HUES6 (cell line): Measurements from ENCODE around the gene ENAH.

Source experiments
- H3K27ac ChIP-seq: 2 replicates; pipeline ENCODE4 v1.7.0; 2013; ENCODE audit warnings: low read depth, mild to moderate bottlenecking, low read length, inconsistent platforms
- H3K27me3 ChIP-seq: 2 replicates; pipeline ENCODE4 v1.6.1; 2013; ENCODE audit warnings: low read length; ENCODE audit not compliant: control insufficient read depth, insufficient read depth
- H3K36me3 ChIP-seq: 2 replicates; pipeline ENCODE4 v1.6.1; 2013; ENCODE audit warnings: low read length; ENCODE audit not compliant: control insufficient read depth, insufficient read depth
- H3K4me1 ChIP-seq: 2 replicates; pipeline ENCODE4 v1.6.1; 2013; ENCODE audit warnings: low read length; ENCODE audit not compliant: control insufficient read depth, insufficient read depth
- H3K4me3 ChIP-seq: 2 replicates; pipeline ENCODE4 v1.5.1; 2013; ENCODE audit warnings: low read depth, low read length
- H3K9ac ChIP-seq: one replicate; pipeline ENCODE4 v1.6.1; 2013; ENCODE audit warnings: mild to moderate bottlenecking, low read length
- H3K9me3 ChIP-seq: 2 replicates; pipeline ENCODE4 v1.6.1; 2013; ENCODE audit warnings: low read depth, low read length; ENCODE audit not compliant: control insufficient read depth, insufficient read depth

Gene ENAH

DNA sequence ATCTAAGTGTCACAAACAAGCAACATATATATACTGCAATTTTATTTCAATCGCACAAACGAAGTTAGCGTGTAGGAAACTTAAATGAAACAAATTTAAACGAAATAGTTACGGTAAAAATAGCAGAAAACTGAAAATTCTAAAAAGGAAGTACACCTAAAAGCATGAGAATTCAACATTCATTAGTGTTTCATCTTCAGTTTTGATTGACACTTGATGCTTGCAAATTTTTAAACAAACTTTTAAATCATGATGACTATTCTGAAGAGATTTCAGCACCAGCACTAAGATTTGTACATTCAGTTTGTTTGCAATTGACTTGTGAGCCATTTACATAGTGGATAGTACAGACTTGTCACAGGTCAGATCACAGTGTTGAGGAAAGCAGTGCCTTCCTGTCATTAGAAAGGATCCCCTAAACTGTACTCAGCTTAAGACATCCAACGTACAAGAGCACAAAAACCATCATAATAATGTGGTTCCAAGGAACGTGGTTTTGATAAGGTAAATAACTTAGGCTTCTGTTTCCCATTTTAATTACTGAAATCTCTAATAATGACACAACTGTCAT lies 158.0 kb downstream of the ENAH start:
- no peak overlapping the region for H3K4me3 ChIP-seq

GRCh38 chr1:225493591-225494246 lies 159.2 kb downstream of the ENAH start:
- no peak overlapping the region for H3K27ac ChIP-seq
- no peaks in the 10 kb centered on the region for H3K27me3 ChIP-seq
- H3K36me3 ChIP-seq, result peaks cover 33% of the 10 kb centered on the region
- no peak overlapping the region for H3K4me3 ChIP-seq
- no peaks in the 10 kb centered on the region for H3K4me1 ChIP-seq
- no peaks in the 10 kb centered on the region for H3K9me3 ChIP-seq
- no peak overlapping the region for H3K9ac ChIP-seq

More for the DNA sequence above, 158.0 kb downstream of the ENAH start:
- no peaks in the 10 kb centered on the region for H3K27me3 ChIP-seq
- no peak overlapping the region for H3K27ac ChIP-seq
- H3K4me1 ChIP-seq, result no peaks in the 10 kb centered on the region
- no peaks in the 10 kb centered on the region for H3K9me3 ChIP-seq
- peaks cover 35% of the 10 kb centered on the region for H3K36me3 ChIP-seq
- no peak overlapping the region for H3K9ac ChIP-seq

GRCh38 chr1:225488676-225489075 lies 164.2 kb downstream of the ENAH start:
- H3K27me3 ChIP-seq, result no peaks in the 10 kb centered on the region
- H3K4me3 ChIP-seq, result no peak overlapping the region
- H3K36me3 ChIP-seq, result no peaks in the 10 kb centered on the region
- H3K4me1 ChIP-seq, result peaks cover 3% of the 10 kb centered on the region; the same call in 1 of the 2 replicates
- no peaks in the 10 kb centered on the region for H3K9me3 ChIP-seq
- H3K9ac ChIP-seq, result no peak overlapping the region
- no peak overlapping the region for H3K27ac ChIP-seq

- H3K36me3 ChIP-seq, result no peaks in the 10 kb centered on the region
- H3K4me1 ChIP-seq, result peaks cover 7% of the 10 kb centered on the region; the same call in 1 of the 2 replicates
- no peak overlapping the region for H3K9ac ChIP-seq
- H3K4me3 ChIP-seq, result no peak overlapping the region
- H3K27me3 ChIP-seq, result no peaks in the 10 kb centered on the region
- no peaks in the 10 kb centered on the region for H3K9me3 ChIP-seq
- no peak overlapping the region for H3K27ac ChIP-seq
Observed at GRCh38 chr1:225486856-225487255, 166.1 kb downstream of the ENAH start.

DNA sequence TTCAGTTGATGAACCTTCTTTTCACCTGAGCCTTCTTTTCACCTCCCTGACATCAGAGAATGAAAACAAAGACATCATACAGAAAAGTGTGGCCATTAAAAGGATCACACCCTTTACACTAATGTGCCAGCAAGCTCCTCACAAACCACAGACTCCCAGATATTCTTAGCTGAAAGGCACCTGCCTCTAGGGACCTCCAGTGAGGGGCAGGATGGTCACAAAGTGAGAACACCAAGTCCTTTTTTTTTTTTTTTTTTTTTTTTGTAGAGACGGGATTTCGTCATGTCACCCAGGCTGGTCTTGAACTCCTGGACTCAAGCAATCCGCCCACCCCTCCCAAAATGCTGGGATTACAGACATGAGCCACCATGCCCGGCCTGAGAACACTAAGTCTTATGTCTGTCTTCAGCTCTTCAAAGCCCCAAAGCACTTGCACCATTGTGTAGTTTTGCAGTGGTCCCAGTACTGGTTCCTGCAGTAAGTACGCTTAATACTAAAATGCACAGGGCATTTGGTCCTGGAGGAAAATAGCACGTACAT lies 166.9 kb downstream of the ENAH start:
- H3K4me1 ChIP-seq, result peaks cover 7% of the 10 kb centered on the region; the same call in 1 of the 2 replicates
- H3K9me3 ChIP-seq, result no peaks in the 10 kb centered on the region
- no peak overlapping the region for H3K9ac ChIP-seq
- no peaks in the 10 kb centered on the region for H3K36me3 ChIP-seq
- H3K4me3 ChIP-seq, result no peak overlapping the region
- H3K27ac ChIP-seq, result no peak overlapping the region
- H3K27me3 ChIP-seq, result no peaks in the 10 kb centered on the region

DNA sequence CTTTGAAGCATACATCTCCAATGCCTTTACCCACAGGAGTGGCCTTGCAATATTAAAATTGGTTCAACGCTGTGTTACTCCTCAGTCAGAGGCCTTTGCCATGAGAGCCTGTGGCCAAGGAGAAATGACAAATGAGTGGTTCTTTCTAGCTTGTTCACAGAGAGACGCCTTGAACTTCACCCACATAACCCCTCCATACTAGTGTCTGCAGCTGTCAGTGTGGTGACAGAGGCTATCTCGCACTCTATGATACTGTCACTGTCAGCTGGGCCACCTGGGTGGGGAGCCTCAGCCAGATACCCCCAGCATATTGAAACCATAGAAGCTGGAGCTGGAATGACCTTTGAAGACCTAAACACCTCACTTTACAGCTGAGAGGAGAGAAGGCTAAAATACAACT lies 167.7 kb downstream of the ENAH start:
- no peaks in the 10 kb centered on the region for H3K9me3 ChIP-seq
- H3K9ac ChIP-seq, result no peak overlapping the region
- H3K4me1 ChIP-seq, result peaks cover 7% of the 10 kb centered on the region; the same call in 1 of the 2 replicates
- H3K4me3 ChIP-seq, result no peak overlapping the region
- H3K27ac ChIP-seq, result no peak overlapping the region
- H3K36me3 ChIP-seq, result no peaks in the 10 kb centered on the region
- H3K27me3 ChIP-seq, result no peaks in the 10 kb centered on the region

DNA sequence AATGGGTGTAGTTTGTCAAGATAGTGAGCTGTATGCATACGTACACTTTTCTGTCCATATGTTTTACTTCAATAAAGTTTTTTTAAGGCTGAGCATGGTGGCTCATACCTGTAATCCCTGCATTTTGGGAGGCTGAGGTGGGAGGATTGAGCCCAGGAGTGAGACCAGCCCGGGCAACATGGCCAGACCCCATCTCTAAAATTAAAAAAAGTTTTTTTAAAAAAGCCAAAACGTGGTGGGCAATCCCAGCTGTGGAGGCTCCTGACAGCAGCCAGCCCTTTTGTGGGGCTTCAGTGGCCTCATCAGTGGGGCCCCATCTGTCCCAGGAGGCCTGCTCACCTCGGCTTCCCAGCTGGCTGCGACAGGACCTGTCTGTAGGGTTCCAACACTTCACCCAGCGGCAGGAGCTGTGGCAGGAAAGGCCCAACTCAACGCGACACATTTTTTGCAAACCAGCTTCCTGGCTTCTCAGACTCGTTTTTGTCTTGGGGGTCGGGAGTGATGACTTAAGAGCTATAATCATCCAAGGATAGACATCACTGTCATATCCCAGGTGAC lies 168.2 kb downstream of the ENAH start:
- Histone ChIP-seq H3K4me3 (no peak overlapping the region), H3K9me3 (no peaks in the 10 kb centered on the region), H3K27ac (no peak overlapping the region), H3K9ac (no peak overlapping the region), H3K4me1 (peaks cover 7% of the 10 kb centered on the region; the same call in 1 of the 2 replicates), H3K27me3 (no peaks in the 10 kb centered on the region), H3K36me3 (no peaks in the 10 kb centered on the region)

DNA sequence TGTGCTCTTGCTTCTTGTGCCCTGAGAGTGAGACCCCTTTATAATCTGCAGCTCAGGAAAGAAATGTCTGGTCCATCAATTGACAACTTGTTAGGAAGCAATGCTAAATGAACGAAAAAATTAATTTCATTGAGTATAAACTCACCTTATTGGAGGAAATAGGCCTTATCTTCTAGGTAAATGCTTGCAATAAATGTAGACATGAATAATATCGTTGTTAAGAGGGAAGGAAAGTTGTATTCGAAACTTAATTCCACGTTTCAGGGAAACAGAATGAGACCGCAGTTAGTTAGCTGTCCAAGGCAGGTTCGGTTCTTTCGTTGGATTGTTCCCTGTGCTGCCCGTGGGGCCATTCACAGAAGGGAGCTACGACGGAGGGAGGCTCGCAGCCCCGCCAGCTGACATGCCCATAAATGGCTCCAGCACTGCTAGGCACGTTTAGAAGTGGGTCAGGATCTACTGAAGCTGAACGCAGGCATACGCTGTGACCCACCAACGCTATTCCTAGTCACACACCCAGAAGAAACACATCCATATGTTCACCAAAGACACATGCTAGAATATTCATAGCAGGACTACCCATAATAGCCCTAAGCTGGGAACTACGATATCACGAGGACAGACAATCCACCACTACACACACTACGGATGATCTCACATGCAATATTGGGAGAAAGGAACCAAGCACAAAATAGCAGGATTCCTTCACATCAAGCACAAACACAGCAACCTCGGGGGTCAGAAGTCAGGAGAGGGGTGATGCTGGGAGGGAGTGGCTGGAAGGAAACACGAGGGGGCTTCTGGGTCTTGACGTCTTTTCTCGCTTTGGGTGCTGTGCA lies 168.9 kb downstream of the ENAH start:
- Histone ChIP-seq H3K36me3 (no peaks in the 10 kb centered on the region), H3K4me3 (no peak overlapping the region), H3K4me1 (peaks cover 7% of the 10 kb centered on the region; the same call in 1 of the 2 replicates), H3K27ac (no peak overlapping the region), H3K9ac (no peak overlapping the region), H3K9me3 (no peaks in the 10 kb centered on the region), H3K27me3 (no peaks in the 10 kb centered on the region)

- Histone ChIP-seq H3K4me1 (peaks cover 7% of the 10 kb centered on the region; the same call in 1 of the 2 replicates), H3K27me3 (no peaks in the 10 kb centered on the region), H3K9ac (no peak overlapping the region), H3K36me3 (no peaks in the 10 kb centered on the region), H3K27ac (no peak overlapping the region), H3K4me3 (no peak overlapping the region), H3K9me3 (no peaks in the 10 kb centered on the region)
Observed at GRCh38 chr1:225482421-225482950, 170.4 kb downstream of the ENAH start.

DNA sequence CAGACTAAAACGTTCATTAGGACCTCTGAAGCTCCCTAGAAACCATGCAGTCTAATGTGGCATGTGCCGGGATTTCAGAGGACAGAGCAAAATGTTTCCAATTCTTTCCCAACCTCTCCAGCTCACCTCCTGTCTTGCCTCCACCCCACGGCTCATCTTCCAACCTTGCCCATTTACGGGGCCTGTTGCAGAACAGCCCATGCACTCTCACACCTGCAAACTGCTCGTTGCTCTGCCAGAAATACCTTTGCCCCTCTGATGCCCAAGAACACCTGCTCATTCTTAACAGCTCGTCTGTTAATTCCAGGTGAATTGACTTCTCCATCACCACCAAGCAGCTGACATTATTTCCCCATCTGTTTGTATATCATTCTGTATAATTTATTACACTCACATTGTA lies 171.2 kb downstream of the ENAH start:
- H3K4me3 ChIP-seq, result no peak overlapping the region

More for the DNA sequence above, 171.2 kb downstream of the ENAH start:
- Histone ChIP-seq H3K9ac (no peak overlapping the region), H3K4me1 (peaks cover 7% of the 10 kb centered on the region; the same call in 1 of the 2 replicates), H3K27me3 (no peaks in the 10 kb centered on the region), H3K9me3 (no peaks in the 10 kb centered on the region), H3K27ac (no peak overlapping the region), H3K36me3 (no peaks in the 10 kb centered on the region)
